HepG2 (cell line): Measurements from ENCODE around the gene TPD52L2. TPM values are rescaled to one million over a fixed set of nuclear protein-coding genes. Genes with fewer than 3 reads are reported as not detected.
A peak's percentile ranks its signal among the peaks of the same experiment; 100 is the strongest.

Source experiments
- BCLAF1 ChIP-seq: fragments of 450-650 bp; IDR thresholded peaks from 2 replicates; pipeline ENCODE4 v1.6.1; 2017; ENCODE audit warnings: mild to moderate bottlenecking
- BHLHE40 ChIP-seq: IDR thresholded peaks from 2 replicates; pipeline ENCODE4 v1.6.1; 2011; ENCODE audit warnings: low read length, improper control_type of control experiment
- CREB3 ChIP-seq: sonication (generic); formaldehyde crosslinking; IDR thresholded peaks from 2 replicates; pipeline ENCODE4 v1.5.0; 2020; ENCODE audit warnings: missing genetic modification reagents
- GPBP1L1 ChIP-seq: sonication (generic); formaldehyde crosslinking; IDR thresholded peaks from 2 replicates; pipeline ENCODE4 v1.5.0; 2020; ENCODE audit warnings: mild to moderate bottlenecking, missing genetic modification reagents
- HNF1B ChIP-seq: sonication (generic); formaldehyde crosslinking; IDR thresholded peaks from 2 replicates; pipeline ENCODE4 v1.5.1; 2020; ENCODE audit warnings: mild to moderate bottlenecking, moderate library complexity, missing genetic modification reagents
- MAX ChIP-seq: IDR thresholded peaks from 2 replicates; pipeline ENCODE4 v1.6.1; 2012; ENCODE audit warnings: inconsistent platforms
- MBNL3 ChIP-seq: fragments of 250-450 bp; sonication (Bioruptor Pico); conservative IDR thresholded peaks from 2 replicates; pipeline ENCODE4 v1.8.0; 2022; ENCODE audit warnings: mild to moderate bottlenecking, inconsistent platforms
- MZF1 ChIP-seq: sonication (generic); formaldehyde crosslinking; IDR thresholded peaks from 2 replicates; pipeline ENCODE4 v1.8.1; 2023; ENCODE audit warnings: mild to moderate bottlenecking, missing genetic modification reagents, borderline replicate concordance
- NFYC ChIP-seq: IDR thresholded peaks from 2 replicates; pipeline ENCODE4 v1.6.1; 2016; ENCODE audit warnings: missing genetic modification reagents, missing compliant biosample characterization
- NPAS2 ChIP-seq: sonication (generic); formaldehyde crosslinking; IDR thresholded peaks from 2 replicates; pipeline ENCODE4 v1.8.0; 2022; ENCODE audit warnings: mild to moderate bottlenecking, missing genetic modification reagents, borderline replicate concordance
- PAF1 ChIP-seq: IDR thresholded peaks from 2 replicates; pipeline ENCODE4 v1.6.1; 2016; ENCODE audit warnings: missing genetic modification reagents, missing compliant biosample characterization
- SMARCC2 ChIP-seq: fragments of 450-650 bp; IDR thresholded peaks from 2 replicates; pipeline ENCODE4 v1.6.1; 2017; ENCODE audit warnings: antibody characterized with exemption, mild to moderate bottlenecking
- ZBTB38 ChIP-seq: sonication (generic); formaldehyde crosslinking; IDR thresholded peaks from 2 replicates; pipeline ENCODE4 v1.5.1; 2020; ENCODE audit warnings: mild to moderate bottlenecking, missing genetic modification reagents
- ZBTB44 ChIP-seq: sonication (generic); formaldehyde crosslinking; IDR thresholded peaks from 2 replicates; pipeline ENCODE4 v1.4.0; 2020; ENCODE audit warnings: missing genetic modification reagents
- ZNF512 ChIP-seq: sonication (generic); formaldehyde crosslinking; IDR thresholded peaks from 2 replicates; pipeline ENCODE4 v1.4.0; 2020; ENCODE audit warnings: mild to moderate bottlenecking, missing genetic modification reagents
- ZNF615 ChIP-seq: sonication (generic); formaldehyde crosslinking; IDR thresholded peaks from 2 replicates; pipeline ENCODE4 v1.5.0; 2020; ENCODE audit warnings: mild to moderate bottlenecking, missing genetic modification reagents, borderline replicate concordance
- ZNF672 ChIP-seq: sonication (generic); formaldehyde crosslinking; IDR thresholded peaks from 2 replicates; pipeline ENCODE4 v1.8.1; 2022; ENCODE audit warnings: missing genetic modification reagents
- ZNF724P ChIP-seq: sonication (generic); formaldehyde crosslinking; IDR thresholded peaks from 2 replicates; pipeline ENCODE4 v1.8.0; 2022; ENCODE audit warnings: missing genetic modification reagents, borderline replicate concordance
- polyA plus RNA-seq, 8 experiments: library from polyadenylated mRNA; depleted of rRNA in 3 of 8; stranded (reverse) in 7 of 8; unstranded in 1 of 8; fragments of >200 nt; fragmentation: Illumina TruSeq in 4 of 8; extraction: Trizol in 4 of 8; gene quantifications; 2 replicates each; pipeline versions ENCODE4 v1.2.1 to v1.2.3, GENCODE V29; 2011 to 2016; ENCODE audit warnings: low read depth in 4 of 8, missing spikeins in 1 of 8, mixed read lengths in 1 of 8; ENCODE audit not compliant: insufficient read depth in 1 of 8
- total RNA-seq, 5 experiments: library from RNA; depleted of rRNA; stranded (reverse); fragments of >200 nt; fragmentation: Illumina TruSeq; extraction: Trizol; gene quantifications; 2 replicates each; pipeline ENCODE4 v1.2.3, GENCODE V29; 2016; ENCODE audit warnings: low read depth in 1 of 5

TPD52L2 gene
- total and polyA plus RNA-seq, 2 of the 13 experiments (the other 11 are each of a cell fraction or from before 2014, with no cell fraction given) = 156 to 184 TPM

- TF ChIP-seq MAX (peak; percentile 71), MBNL3 (CRISPR knock-in tag) (no peak), ZNF672 (no peak), SMARCC2 (no peak), MZF1 (peak; percentile 21; the same call in 1 of the 2 replicates), ZNF512 (CRISPR knock-in tag) (no peak), ZNF724P (CRISPR knock-in tag) (peak; percentile 46; the same call in 1 of the 2 replicates), GPBP1L1 (CRISPR knock-in tag) (no peak), ZBTB38 (CRISPR knock-in tag) (peak; percentile 75; the same call in 1 of the 2 replicates), CREB3 (CRISPR knock-in tag) (no peak), PAF1 (CRISPR knock-in tag) (no peak), ZNF615 (CRISPR knock-in tag) (no peak), NFYC (CRISPR knock-in tag) (no peak), BCLAF1 (no peak), NPAS2 (no peak), HNF1B (CRISPR knock-in tag) (0 out of 2 replicates have a peak, but pooled peaks have one; percentile 40), ZBTB44 (CRISPR knock-in tag) (peak; percentile 41; the same call in 1 of the 2 replicates), BHLHE40 (peak; percentile 98)
These were observed 31.4 kb downstream of the TPD52L2 start (continued) for GRCh38 chr20:63896264-63897105.
